Kasumi-1 (cell line): ENCODE measurements around the gene SCD5.

Experiments
- DNase-seq, 2 experiments: peaks; one replicate each; lab custom pipeline; 2025; lab: John Stamatoyannopoulos, UW

SCD5 gene

DNA sequence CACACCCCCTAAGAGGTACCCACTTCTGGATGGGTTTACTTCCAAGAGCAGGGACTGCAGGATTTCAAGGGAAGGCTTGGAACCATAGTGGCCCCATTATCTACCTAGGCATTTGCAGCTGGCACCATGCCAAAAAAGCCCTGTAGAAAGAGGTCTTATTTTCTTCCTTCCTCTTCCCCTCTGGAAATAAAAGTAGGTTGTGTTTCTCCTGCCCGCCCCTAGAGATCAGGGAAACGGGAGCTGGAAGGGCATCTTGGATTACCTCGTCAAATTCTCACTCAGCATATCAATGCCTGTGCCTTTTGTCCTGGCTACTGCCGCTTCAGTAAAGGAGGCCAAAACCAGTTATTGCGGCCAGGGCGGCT, 1.6 kb downstream of the SCD5 start:
- DNase-seq: no peak

GRCh38 chr4:82792912-82793649, 5.5 kb downstream of the SCD5 start:
- no peak for DNase-seq

- DNase-seq: no peak
Observed at GRCh38 chr4:82791179-82791578, 7.4 kb downstream of the SCD5 start.

- no peak for DNase-seq
Observed at GRCh38 chr4:82790060-82790660, 8.4 kb downstream of the SCD5 start.

DNA sequence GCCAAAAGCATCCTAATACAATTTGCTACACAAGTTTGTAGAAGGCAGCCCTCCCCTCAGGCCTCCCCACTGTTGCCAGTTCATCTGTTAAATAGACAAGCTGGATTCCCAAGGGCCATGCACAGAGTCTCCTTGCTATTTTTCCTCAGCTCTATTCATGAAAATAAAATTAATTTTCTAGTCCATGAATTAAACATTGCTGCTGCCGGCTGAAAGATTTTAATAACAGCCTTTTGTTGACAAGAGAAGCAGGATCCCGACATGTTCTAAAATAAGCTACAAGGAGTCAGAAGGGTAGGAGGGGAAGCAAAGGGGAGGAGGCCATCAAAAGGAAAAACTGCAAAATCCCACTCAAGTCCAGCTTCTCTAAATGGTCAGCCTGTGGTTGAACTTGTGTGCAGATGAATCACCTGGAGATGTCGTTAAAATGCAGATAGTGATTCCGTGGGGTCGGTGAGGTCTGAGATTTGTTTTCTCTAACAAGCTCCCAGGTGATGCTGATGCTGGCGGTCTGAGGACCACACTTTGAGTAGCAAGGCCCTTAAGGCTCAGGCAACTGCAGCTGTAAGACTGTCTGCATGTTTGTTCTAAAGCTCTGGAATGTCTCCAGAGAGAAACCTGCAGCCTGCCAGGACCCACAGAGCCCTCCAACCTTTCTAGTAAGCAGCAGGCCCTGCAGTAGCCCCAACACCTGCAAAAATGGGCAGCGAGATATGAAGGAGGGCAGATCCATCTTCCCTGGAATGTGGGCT, 9.4 kb downstream of the SCD5 start:
- DNase-seq: no peak

- no peak for DNase-seq
Observed at GRCh38 chr4:82787342-82787741, 11.3 kb downstream of the SCD5 start.

- no peak for DNase-seq
Observed at GRCh38 chr4:82786828-82787227, 11.8 kb downstream of the SCD5 start.

GRCh38 chr4:82785611-82786400, 12.8 kb downstream of the SCD5 start:
- DNase-seq: no peak

DNA sequence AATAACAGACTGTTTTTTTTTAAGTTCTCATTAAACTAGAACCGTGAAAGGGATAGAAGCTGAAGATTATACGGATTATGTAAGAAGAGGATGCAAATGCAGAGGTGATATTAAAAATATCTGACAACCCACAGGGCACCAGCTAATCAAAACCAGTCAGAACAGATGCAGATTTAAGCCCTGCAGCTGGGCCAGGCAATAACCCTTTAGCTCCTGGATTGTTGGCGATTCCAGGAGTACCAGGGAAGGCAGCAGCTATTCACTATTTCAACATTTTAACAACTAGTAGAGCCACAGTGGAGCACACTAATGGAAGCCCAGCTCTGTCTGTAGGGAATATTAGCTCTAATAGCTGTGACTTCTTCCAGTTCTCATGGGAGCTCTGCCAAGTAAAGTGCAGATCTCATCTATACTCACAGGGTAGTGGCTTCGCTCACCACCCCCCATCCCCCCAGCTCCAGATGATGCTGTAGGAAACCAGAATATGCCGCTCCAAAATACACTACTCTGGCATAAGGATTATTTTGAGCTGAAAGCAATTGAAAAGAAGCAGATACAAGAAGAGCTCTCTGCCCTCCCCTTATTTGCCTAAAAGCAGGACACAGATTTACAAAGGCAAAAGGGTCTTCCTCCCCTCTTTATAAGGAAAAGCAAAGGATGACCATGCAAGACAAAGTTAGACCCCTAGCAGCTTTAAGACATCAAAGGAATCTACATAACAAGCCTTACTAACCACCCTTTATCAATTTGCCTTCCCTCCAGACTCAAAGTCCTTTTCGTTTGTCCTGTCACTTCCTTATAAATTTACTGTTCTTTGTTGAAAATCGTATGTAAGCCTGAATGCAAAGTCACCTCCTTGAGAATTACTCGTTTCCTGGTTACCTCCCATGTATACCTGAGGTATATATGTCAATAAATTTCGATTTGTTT, 13.7 kb downstream of the SCD5 start:
- DNase-seq: peak in 1 of 2 experiments; percentile 18

GRCh38 chr4:82782626-82783345, 15.8 kb downstream of the SCD5 start:
- DNase-seq: no peak

DNA sequence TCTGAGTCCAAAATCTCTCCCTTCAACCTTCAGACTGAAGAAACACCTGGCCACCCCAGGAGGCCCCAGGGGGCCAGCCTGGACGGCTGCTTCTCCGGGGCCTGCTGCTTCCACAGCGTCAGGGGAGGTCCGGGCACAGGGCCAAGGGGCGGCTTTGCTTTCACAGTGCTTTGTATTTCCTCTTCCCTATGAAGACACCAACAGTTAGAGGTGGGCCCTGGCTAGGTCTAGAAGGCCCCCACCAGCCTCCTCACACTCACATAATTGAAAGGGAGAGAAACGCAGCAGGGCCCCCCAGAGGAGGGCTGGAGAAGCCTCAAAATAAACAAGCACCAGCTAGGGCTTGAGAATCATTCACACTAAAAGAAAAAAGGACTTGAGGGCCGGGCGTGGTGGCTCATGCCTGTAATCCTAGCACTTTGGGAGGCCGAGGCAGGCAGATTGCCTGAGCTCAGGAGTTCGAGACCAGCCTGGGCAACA, 17.8 kb downstream of the SCD5 start:
- DNase-seq: peak; percentile 72 to 75

- no peak for DNase-seq
Observed at GRCh38 chr4:82780170-82780751, 18.3 kb downstream of the SCD5 start.

GRCh38 chr4:82779032-82779431, 19.6 kb downstream of the SCD5 start:
- no peak for DNase-seq

DNA sequence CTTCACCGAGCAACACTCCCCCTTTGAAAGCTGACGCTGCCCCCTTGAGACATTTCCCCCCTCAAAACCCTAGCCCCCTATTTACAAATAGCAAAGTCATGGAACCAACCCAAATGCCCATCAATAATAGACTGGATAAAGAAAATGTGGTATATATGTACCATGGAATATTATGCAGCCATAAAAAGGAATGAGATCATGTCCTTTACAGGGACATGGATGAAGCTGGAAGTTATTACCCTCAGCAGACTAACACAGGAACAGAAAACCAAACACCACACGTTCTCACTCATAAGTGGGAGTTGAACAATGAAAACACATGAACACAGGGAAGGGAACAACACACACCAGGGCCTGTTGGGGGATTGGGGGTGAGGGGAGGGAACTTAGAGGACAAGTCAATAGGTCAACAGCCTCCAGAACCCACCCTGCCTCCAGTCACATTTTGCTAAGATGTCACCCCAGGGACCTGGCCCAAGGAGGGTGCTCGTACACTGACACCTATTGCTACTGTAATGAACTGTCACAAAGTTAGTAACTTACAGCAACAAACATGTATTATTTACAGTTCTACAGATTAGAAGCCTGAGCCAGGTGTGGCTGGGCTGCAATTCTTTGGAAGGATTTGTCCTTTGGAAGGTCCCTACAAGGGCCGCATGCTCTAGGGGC, 20.6 kb downstream of the SCD5 start:
- no peak for DNase-seq

DNA sequence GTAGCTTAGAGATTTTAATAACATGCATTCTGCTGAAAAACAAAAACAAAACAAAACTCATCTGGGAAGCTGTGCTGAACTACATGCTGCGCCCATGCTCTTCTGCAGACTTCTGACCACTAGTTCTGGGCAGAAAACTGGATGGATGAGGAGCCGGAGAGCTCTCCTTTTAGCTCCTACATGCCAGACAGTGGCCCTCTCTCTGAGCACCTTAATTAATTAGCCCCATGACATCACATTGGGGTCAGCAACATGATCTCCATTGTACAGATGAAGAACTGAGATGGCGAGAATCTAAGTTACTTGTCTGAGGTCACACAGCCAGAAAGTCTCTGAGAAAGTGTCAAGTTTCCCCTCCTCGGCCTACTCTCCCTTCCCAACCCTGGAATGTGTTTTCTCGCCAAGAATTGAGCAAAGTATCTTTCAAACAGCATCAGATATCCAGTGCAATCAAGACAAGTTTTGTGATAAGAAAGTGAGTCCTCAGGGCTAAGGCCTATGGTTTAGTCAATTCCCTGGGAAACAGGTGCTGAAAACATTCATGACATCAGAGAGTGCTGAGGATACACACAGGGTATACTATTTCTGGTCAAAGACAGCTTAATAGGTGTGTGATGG, 21.6 kb downstream of the SCD5 start:
- no peak for DNase-seq

- DNase-seq: no peak
Observed at GRCh38 chr4:82775243-82775642, 23.4 kb downstream of the SCD5 start.

DNA sequence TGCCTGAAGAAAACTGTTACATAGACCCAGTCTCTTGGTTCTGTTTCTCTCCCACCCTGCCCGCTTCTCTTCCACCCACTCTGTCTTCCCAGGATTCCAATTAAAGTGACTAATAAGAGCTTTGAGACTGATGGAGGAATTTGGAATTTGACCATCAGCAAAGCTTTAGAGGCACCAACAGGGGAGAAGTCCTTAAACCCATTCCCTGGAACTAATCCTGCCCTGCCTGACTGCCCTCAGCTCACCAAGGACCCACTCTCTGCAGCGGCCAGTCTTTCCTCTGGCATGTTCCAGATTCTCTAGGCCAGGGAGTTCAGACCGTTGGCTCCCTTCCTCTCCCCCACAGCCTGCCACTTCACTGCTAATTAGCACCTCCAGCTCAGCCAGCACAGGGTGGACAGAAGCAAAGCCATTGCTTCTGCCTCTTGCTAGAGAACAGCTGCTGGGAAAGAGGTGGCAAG, 23.9 kb downstream of the SCD5 start:
- no peak for DNase-seq

DNA sequence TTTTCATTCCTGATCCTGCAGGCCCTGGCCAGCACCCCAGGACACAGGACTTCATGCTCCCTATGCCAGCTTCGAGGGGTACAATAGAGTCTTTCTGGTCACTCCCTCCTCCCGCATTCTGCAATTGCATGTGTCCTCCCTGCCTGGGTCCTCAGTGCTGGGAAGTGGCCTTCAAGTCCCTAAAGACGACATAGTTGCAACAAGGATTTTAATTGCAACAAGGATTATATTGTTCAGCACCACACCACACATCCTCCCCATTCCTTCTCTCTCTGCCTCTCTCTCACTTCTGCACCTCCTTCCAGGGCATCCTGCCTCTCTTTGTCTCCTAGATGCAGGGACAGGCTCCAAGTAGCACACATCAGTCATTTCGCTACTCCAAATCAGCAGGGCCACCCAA, 25.5 kb downstream of the SCD5 start:
- no peak for DNase-seq

GRCh38 chr4:82770607-82771006, 28.0 kb downstream of the SCD5 start:
- no peak for DNase-seq
